WERI-Rb-1 (cell line): ENCODE results near the gene FBXO31.

Experiments
- DNase-seq: peaks from one replicate; pipeline ENCODE4 v3.0.0-alpha.2; 2020
- H3K27ac ChIP-seq: fragments of 250-450 bp; sonication (Bioruptor Pico); 2 replicates; pipeline ENCODE4 v1.5.1; 2020; ENCODE audit warnings: mild to moderate bottlenecking, moderate library complexity
- H3K27me3 ChIP-seq: fragments of 250-450 bp; sonication (Bioruptor Pico); 2 replicates; pipeline ENCODE4 v1.5.1; 2021; ENCODE audit warnings: mild to moderate bottlenecking, low read depth, moderate library complexity; ENCODE audit not compliant: insufficient read depth, severe bottlenecking
- H3K36me3 ChIP-seq: fragments of 250-450 bp; sonication (Bioruptor Pico); 2 replicates; pipeline ENCODE4 v1.5.1; 2020; ENCODE audit warnings: mild to moderate bottlenecking, moderate library complexity
- H3K4me3 ChIP-seq: 2 replicates; pipeline ENCODE4 v1.5.1; 2011; ENCODE audit warnings: low read depth, mild to moderate bottlenecking, control low read depth, low read length
- H3K9me3 ChIP-seq: fragments of 250-450 bp; sonication (Bioruptor Pico); 2 replicates; pipeline ENCODE4 v1.5.1; 2021; ENCODE audit warnings: mild to moderate bottlenecking, moderate library complexity; ENCODE audit not compliant: severe bottlenecking
- CTCF ChIP-seq: IDR thresholded peaks from 2 replicates; pipeline ENCODE4 v1.5.1; 2011; ENCODE audit warnings: low read depth, mild to moderate bottlenecking, control low read depth, inconsistent platforms, low read length

FBXO31 gene

GRCh38 chr16:87351320-87351698 is 32.3 kb downstream of the FBXO31 start:
- TF ChIP-seq CTCF = no peak
- DNase-seq = peak; percentile 89
- Histone ChIP-seq H3K9me3 (no peaks in the 10 kb centered on the region), H3K27me3 (no peaks in the 10 kb centered on the region), H3K27ac (peak overlapping the region; percentile 98), H3K36me3 (peaks cover 7% of the 10 kb centered on the region), H3K4me3 (peak overlapping the region; percentile 28)

- Histone ChIP-seq H3K4me3 (peak overlapping the region; percentile 28), H3K36me3 (peaks cover 7% of the 10 kb centered on the region), H3K27me3 (no peaks in the 10 kb centered on the region), H3K9me3 (no peaks in the 10 kb centered on the region), H3K27ac (peak overlapping the region; percentile 98)
- peak; percentile 58 for DNase-seq
- no peak for TF ChIP-seq CTCF
Observed at GRCh38 chr16:87350681-87351319, 32.8 kb downstream of the FBXO31 start.

GRCh38 chr16:87350031-87350430 is 33.5 kb downstream of the FBXO31 start:
- Histone ChIP-seq H3K36me3 (peaks cover 7% of the 10 kb centered on the region), H3K27me3 (no peaks in the 10 kb centered on the region), H3K4me3 (no peak overlapping the region), H3K9me3 (no peaks in the 10 kb centered on the region), H3K27ac (peak overlapping the region; percentile 98)
- DNase-seq = no peak
- no peak for TF ChIP-seq CTCF

- H3K27ac ChIP-seq = peak overlapping the region; percentile 98
- DNase-seq = peak; percentile 52
- no peaks in the 10 kb centered on the region for H3K27me3 ChIP-seq
- peaks cover 7% of the 10 kb centered on the region for H3K36me3 ChIP-seq
- H3K4me3 ChIP-seq = no peak overlapping the region
- TF ChIP-seq CTCF = peak; percentile 51
- no peaks in the 10 kb centered on the region for H3K9me3 ChIP-seq
Observed at GRCh38 chr16:87348616-87349157, 34.9 kb downstream of the FBXO31 start.

GRCh38 chr16:87347932-87348615 is 35.5 kb downstream of the FBXO31 start:
- no peak overlapping the region for H3K4me3 ChIP-seq
- H3K9me3 ChIP-seq = no peaks in the 10 kb centered on the region
- H3K36me3 ChIP-seq = peaks cover 10% of the 10 kb centered on the region
- TF ChIP-seq CTCF = no peak
- peak overlapping the region; percentile 98 for H3K27ac ChIP-seq
- DNase-seq = no peak
- H3K27me3 ChIP-seq = no peaks in the 10 kb centered on the region
